SK-N-SH treated with all-trans-retinoic acid at 6 μM for 48 hours (cell line): ENCODE data around the gene PLCB1.

ENCODE experiments used
- ATAC-seq: fragments of 200-7000 bp; cut with Tn5 transposase; 3 replicates; pipeline ENCODE4 v1.9.1; 2020; ENCODE audit warnings: mild to moderate bottlenecking, moderate library complexity
- ARNTL ChIP-seq: fragments of 450-650 bp; formaldehyde crosslinking; IDR thresholded peaks from 2 replicates; pipeline ENCODE4 v1.5.0; 2020; ENCODE audit warnings: low read depth, mild to moderate bottlenecking, moderate library complexity, borderline replicate concordance
- BACH2 ChIP-seq: fragments of 250-450 bp; sonication (Bioruptor Pico); IDR thresholded peaks from 2 replicates; pipeline ENCODE4 v1.9.0; 2021; ENCODE audit warnings: mild to moderate bottlenecking, borderline replicate concordance
- CREB5 ChIP-seq: fragments of 250-450 bp; sonication (Bioruptor Pico); IDR thresholded peaks from 2 replicates; pipeline ENCODE4 v1.5.1; 2020; ENCODE audit warnings: low read depth, mild to moderate bottlenecking, moderate library complexity
- CSDC2 ChIP-seq: fragments of 250-450 bp; sonication (Bioruptor Pico); IDR thresholded peaks from 2 replicates; pipeline ENCODE4 v1.5.0; 2020; ENCODE audit warnings: mild to moderate bottlenecking, moderate library complexity
- CSRNP3 ChIP-seq: fragments of 250-450 bp; sonication (Bioruptor Pico); IDR thresholded peaks from 2 replicates; pipeline ENCODE4 v1.5.1; 2021; ENCODE audit warnings: mild to moderate bottlenecking, moderate library complexity
- ESRRG ChIP-seq: fragments of 250-450 bp; sonication (Bioruptor Pico); IDR thresholded peaks from 2 replicates; pipeline ENCODE4 v1.6.1; 2021; ENCODE audit warnings: mild to moderate bottlenecking
- GLIS3 ChIP-seq: fragments of 250-450 bp; sonication (Bioruptor Pico); IDR thresholded peaks from 2 replicates; pipeline ENCODE4 v1.5.0; 2020; ENCODE audit warnings: mild to moderate bottlenecking, moderate library complexity
- OSR1 ChIP-seq: fragments of 250-450 bp; sonication (Bioruptor Pico); IDR thresholded peaks from 2 replicates; pipeline ENCODE4 v1.8.0; 2022; ENCODE audit warnings: moderate library complexity, mild to moderate bottlenecking, inconsistent platforms
- PPARA ChIP-seq: fragments of 250-450 bp; sonication (Bioruptor Pico); IDR thresholded peaks from 2 replicates; pipeline ENCODE4 v1.5.0; 2020; ENCODE audit warnings: mild to moderate bottlenecking, borderline replicate concordance
- RARB ChIP-seq: fragments of 250-450 bp; sonication (Bioruptor Pico); IDR thresholded peaks from 2 replicates; pipeline ENCODE4 v1.8.0; 2021; ENCODE audit warnings: mild to moderate bottlenecking, moderate library complexity
- SNAI2 ChIP-seq: fragments of 250-450 bp; sonication (Bioruptor Pico); IDR thresholded peaks from 2 replicates; pipeline ENCODE4 v1.5.0; 2020; ENCODE audit warnings: mild to moderate bottlenecking, moderate library complexity
- TCF4 ChIP-seq: fragments of 250-450 bp; sonication (Bioruptor Pico); IDR thresholded peaks from 2 replicates; pipeline ENCODE4 v1.8.0; 2021; ENCODE audit warnings: mild to moderate bottlenecking, moderate library complexity, borderline replicate concordance
- TOX ChIP-seq: fragments of 250-450 bp; sonication (Bioruptor Pico); IDR thresholded peaks from 2 replicates; pipeline ENCODE4 v1.8.0; 2021; ENCODE audit warnings: mild to moderate bottlenecking, moderate library complexity, borderline replicate concordance
- TSHZ2 ChIP-seq: fragments of 250-450 bp; sonication (Bioruptor Pico); IDR thresholded peaks from 2 replicates; pipeline ENCODE4 v1.5.0; 2020; ENCODE audit warnings: mild to moderate bottlenecking, moderate library complexity
- ZC3H10 ChIP-seq: fragments of 250-450 bp; sonication (Bioruptor Pico); IDR thresholded peaks from 2 replicates; pipeline ENCODE4 v1.5.1; 2021; ENCODE audit warnings: mild to moderate bottlenecking, moderate library complexity
- ZFP3 ChIP-seq: fragments of 250-450 bp; sonication (Bioruptor Pico); IDR thresholded peaks from 2 replicates; pipeline ENCODE4 v1.5.0; 2020; ENCODE audit warnings: mild to moderate bottlenecking, moderate library complexity
- ZFP30 ChIP-seq: fragments of 450-650 bp; formaldehyde crosslinking; IDR thresholded peaks from 2 replicates; pipeline ENCODE4 v1.5.0; 2022; ENCODE audit warnings: mild to moderate bottlenecking, moderate library complexity
- ZNF565 ChIP-seq: fragments of 450-650 bp; formaldehyde crosslinking; conservative IDR thresholded peaks from 2 replicates; pipeline ENCODE4 v1.5.0; 2020; ENCODE audit warnings: low read depth, mild to moderate bottlenecking, moderate library complexity
- ZNF70 ChIP-seq: fragments of 450-650 bp; formaldehyde crosslinking; IDR thresholded peaks from 2 replicates; pipeline ENCODE4 v1.5.0; 2020; ENCODE audit warnings: mild to moderate bottlenecking, moderate library complexity
- TF ChIP-seq, protein P1 (sequence below): fragments of 250-450 bp; sonication (Bioruptor Pico); IDR thresholded peaks from 2 replicates; pipeline ENCODE4 v1.8.0; 2020; ENCODE audit warnings: mild to moderate bottlenecking, moderate library complexity, borderline replicate concordance

Gene PLCB1

GRCh38 chr20:8317448-8317847, 185.4 kb downstream of the PLCB1 start:
- ATAC-seq: no peak
- TF ChIP-seq TOX (CRISPR knock-in tag): no peak
- no peak for TF ChIP-seq CREB5 (CRISPR knock-in tag)
- no peak for TF ChIP-seq ZNF70 (CRISPR knock-in tag)
- no peak for TF ChIP-seq RARB (CRISPR knock-in tag)
- TF ChIP-seq TSHZ2: no peak
- no peak for TF ChIP-seq CSRNP3
- TF ChIP-seq, protein P1, sequence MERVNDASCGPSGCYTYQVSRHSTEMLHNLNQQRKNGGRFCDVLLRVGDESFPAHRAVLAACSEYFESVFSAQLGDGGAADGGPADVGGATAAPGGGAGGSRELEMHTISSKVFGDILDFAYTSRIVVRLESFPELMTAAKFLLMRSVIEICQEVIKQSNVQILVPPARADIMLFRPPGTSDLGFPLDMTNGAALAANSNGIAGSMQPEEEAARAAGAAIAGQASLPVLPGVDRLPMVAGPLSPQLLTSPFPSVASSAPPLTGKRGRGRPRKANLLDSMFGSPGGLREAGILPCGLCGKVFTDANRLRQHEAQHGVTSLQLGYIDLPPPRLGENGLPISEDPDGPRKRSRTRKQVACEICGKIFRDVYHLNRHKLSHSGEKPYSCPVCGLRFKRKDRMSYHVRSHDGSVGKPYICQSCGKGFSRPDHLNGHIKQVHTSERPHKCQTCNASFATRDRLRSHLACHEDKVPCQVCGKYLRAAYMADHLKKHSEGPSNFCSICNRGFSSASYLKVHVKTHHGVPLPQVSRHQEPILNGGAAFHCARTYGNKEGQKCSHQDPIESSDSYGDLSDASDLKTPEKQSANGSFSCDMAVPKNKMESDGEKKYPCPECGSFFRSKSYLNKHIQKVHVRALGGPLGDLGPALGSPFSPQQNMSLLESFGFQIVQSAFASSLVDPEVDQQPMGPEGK (CRISPR knock-in tag): no peak
- TF ChIP-seq PPARA (CRISPR knock-in tag): no peak
- no peak for TF ChIP-seq ZFP3 (CRISPR knock-in tag)
- TF ChIP-seq ESRRG (CRISPR knock-in tag): no peak
- TF ChIP-seq TCF4 (CRISPR knock-in tag): no peak
- no peak for TF ChIP-seq ZNF565 (CRISPR knock-in tag)
- no peak for TF ChIP-seq GLIS3 (CRISPR knock-in tag)
- TF ChIP-seq ZC3H10 (CRISPR knock-in tag): no peak
- no peak for TF ChIP-seq ARNTL (CRISPR knock-in tag)
- TF ChIP-seq BACH2 (CRISPR knock-in tag): no peak
- TF ChIP-seq ZFP30 (CRISPR knock-in tag): no peak

DNA sequence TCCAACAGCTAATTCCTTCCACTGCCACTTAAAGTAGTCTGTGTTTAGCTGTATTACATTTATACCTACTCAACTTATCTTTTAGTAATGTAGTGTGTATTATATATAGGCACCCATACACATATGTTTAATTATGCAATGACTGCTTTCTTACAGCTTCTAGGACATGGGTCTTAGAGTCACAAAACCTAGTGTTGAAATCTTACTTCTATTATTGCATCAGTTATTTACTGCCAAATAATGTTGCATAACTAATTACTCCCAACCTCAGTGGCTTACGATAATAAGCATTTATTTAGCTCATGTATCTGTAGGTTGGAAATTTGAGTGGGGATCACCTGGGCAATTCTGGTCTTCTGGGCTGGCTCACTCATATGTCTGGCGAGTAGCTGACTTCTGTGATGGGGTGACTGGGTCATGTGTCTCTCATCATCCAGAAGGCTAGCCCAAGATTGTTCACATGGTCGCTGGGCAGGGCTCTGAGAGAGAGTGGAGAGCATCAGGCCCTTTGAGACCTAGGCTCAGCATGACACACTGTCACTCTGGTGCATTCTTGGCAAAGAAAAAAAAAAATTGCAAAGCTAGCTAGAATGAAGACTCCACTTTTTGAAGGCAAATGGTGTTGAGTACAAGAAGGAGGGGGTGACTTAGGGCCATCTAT, 187.0 kb downstream of the PLCB1 start:
- TF ChIP-seq TCF4 (CRISPR knock-in tag): no peak
- no peak for TF ChIP-seq CSRNP3
- no peak for TF ChIP-seq ARNTL (CRISPR knock-in tag)
- TF ChIP-seq ZNF70 (CRISPR knock-in tag): no peak
- no peak for TF ChIP-seq ZNF565 (CRISPR knock-in tag)
- TF ChIP-seq ZFP3 (CRISPR knock-in tag): no peak
- no peak for TF ChIP-seq SNAI2 (CRISPR knock-in tag)
- no peak for TF ChIP-seq CSDC2 (CRISPR knock-in tag)
- TF ChIP-seq ZC3H10 (CRISPR knock-in tag): no peak
- no peak for TF ChIP-seq RARB (CRISPR knock-in tag)
- TF ChIP-seq, all 23 proteins: peak for 0
- no peak for ATAC-seq

- ATAC-seq: no peak
- TF ChIP-seq ZC3H10 (CRISPR knock-in tag) (no peak), RARB (CRISPR knock-in tag) (no peak), TSHZ2 (no peak), TCF4 (CRISPR knock-in tag) (no peak), BACH2 (CRISPR knock-in tag) (no peak), CSRNP3 (no peak), TOX (CRISPR knock-in tag) (no peak), PPARA (CRISPR knock-in tag) (no peak), OSR1 (CRISPR knock-in tag) (no peak)
- TF ChIP-seq, protein P1 (CRISPR knock-in tag): no peak
Measured at GRCh38 chr20:8320306-8320705, 188.2 kb downstream of the PLCB1 start.
